ENCODE measurements around the gene PNKP. TPM values are rescaled to one million over a fixed set of nuclear protein-coding genes. Genes with fewer than 3 reads are reported as not detected.

PNKP gene
- total and polyA plus RNA-seq, 9 of the 15 experiments (the other 6 are each of a cell fraction or from before 2014, with no cell fraction given): 2.8 to 85.4 (median 25.3) TPM

DNA sequence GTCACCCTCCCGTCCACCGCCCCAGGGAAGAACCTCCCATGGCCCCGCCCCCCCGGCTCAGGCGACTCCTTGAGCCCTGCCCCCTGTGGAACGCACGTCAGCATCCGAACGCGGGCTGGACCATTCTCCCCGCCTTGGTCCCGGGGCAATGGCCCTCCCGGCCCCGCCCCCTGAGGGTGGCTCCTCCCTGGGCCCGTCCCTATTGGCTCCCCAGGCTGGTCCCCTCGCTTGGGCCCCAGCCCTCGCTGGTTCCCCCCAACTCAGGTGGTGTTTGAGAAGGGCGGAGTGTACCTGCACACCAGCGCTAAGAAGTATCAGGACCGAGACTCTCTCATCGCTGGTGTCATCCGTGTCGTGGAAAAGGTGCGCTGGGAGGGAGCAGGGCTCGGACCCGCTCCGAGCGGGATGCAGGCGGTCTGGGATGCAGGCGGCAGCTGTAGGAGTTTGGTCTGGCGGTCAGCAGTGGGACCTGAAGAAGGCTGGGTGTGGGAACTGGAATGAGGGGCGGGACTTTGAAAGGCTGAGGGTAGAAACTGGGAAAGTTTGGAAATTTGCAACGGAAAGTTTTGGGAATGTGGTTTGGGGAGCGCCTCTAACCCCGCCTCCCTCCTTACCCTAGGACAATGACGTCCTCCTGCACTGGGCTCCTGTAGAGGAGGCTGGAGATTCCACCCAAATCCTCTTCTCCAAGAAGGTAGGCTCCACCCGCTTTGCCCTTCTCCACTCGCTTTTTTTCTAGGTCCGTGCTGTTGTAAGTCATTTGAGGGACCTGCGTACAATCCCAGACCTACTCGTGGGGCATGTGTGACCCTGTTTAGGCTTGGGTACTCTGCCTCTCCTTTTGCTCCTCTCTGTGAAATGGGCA is 10.7 kb upstream of the PNKP start (continued):
- TF ChIP-seq KDM2B (CRISPR knock-in tag; IDR thresholded peaks at IDR 0.05) (0 out of 2 replicates have a peak, but pooled peaks have one; percentile 41), ZC3H8 (IDR thresholded peaks at IDR 0.05) (no peak), ELF4 (CRISPR knock-in tag; IDR thresholded peaks at IDR 0.05) (0 out of 2 replicates have a peak, but pooled peaks have one; percentile 10), ZNF318 (IDR thresholded peaks at IDR 0.05; ENCODE audit: borderline replicate concordance in 1 of 2, low read depth in 1 of 2) (no peak), TARDBP (IDR thresholded peaks at IDR 0.05) (no peak), KDM5B (IDR thresholded peaks at IDR 0.05; ENCODE audit: insufficient replicate concordance, low read depth, low read length) (peak; percentile 18), NONO (IDR thresholded peaks at IDR 0.05; ENCODE audit: low read depth in 2 of 2, low read length in 1 of 2) (no peak), PKNOX1 (IDR thresholded peaks at IDR 0.05) (peak; percentile 50; the same call in 1 of the 2 replicates)
